ENCODE measurements around the gene CPVL.

CPVL gene

DNA sequence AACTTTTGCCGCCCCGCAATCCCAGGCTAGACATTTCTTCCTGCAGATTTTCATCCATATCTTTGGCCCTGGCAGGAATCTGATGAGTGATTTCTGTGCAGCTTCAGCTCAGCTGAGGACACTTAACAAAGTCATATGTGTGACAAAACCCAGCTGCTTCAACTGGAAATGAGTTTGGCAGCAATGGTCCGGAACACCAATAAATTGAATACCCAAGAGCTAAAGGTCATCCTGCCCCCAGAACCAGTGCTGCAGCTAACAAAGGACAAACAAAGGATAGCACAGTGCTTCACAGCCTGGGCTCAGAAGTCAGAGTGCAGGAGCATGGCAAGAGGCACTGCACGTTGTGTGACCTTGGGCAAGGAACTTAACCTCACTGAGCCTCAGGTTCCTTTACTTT is 148.2 kb downstream of the CPVL start:
- DNase-seq, result no peak

DNA sequence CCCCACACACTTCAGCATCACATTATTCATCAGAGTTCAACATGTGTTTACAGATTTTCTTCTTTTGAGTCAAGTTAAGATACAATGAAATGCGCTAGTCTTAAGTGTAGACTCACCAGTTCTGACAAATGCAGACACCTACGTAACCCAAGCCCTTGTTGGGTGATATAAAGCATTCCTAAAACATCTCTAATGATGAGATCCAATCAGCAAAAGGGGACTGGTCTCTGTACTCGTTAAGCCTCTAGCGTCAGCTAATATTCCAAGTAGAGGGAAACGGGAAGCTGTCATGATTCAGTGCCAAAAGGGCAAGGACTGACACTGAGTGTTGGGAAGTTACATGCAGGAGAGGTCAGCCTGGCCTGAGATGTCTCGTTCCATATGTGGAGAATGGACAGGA is 149.5 kb downstream of the CPVL start:
- DNase-seq, result no peak

DNA sequence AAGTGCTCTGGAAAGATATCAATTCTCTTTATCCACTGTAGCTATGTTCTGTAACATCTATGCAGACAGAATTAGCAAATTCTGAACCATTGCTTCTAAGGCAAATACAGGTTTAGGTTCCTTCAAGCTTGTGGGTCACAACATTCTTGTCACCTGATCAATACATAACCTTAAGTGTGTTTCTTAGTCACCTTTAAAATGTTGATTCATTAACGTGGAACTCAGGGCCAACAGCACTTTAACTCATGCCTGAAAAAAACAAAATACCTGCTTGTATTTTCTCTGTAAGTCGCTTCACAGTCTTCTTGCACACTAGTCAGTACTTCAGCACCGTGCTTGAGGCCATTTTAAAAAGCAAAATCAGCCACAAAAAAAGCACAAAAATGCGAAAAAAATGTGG is 153.0 kb downstream of the CPVL start:
- DNase-seq, result no peak

DNA sequence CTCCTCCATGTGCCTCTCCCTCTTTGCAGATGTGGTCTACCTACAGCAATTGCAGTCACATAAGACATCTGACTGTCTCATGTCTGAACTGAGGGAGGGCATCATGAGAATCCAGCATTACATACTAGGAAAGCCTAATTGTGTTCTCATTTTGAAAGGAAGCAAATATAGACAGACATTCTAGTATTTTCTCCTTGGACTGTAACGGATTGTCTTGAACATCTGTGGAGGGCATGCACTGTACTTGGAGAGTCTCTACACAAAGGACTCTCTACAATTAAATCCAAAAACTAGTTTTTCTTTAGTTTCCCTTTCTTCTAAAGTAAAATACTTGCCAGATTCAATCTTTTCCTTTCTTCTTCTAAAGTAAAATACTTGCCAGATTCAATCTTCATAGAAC is 153.5 kb downstream of the CPVL start:
- no peak for DNase-seq

GRCh38 chr7:28990200-28990960 is 156.0 kb downstream of the CPVL start:
- DNase-seq, result peak; percentile 80

DNA sequence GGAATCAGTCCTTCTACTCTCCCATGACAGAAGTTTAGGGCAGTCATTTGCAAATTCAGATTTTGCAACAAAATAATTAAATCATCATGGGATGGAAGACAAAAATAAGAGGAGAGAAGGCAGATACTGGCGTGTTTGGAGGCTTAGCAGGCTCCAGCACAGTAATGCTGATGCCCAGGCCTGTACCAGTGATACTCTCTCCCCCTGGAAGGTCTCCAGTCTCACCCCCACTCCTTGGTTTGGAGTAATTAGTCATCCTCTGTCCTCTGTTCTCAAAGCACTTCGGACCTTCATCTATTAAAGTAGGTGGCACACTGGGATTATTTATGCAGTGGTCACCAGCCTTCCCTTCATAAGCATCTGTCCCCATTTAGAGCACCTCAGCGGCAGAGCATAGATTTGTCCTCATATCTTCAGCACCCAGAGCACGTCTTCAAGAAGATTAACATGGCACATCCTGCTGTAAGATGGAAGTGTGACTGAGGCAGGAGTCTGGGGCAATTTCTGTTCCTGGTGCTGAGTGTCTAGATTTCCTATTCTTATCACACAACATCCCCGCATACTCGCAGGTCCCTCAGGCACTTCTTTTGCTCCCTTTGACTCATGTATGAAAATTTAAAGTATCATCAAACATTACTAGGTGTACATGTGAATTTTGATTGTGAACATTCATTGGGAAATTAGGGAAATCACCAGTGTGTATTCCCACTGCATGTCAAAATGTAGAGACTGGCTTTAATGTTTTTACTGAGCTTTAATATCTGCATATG is 156.9 kb downstream of the CPVL start:
- DNase-seq, result no peak

DNA sequence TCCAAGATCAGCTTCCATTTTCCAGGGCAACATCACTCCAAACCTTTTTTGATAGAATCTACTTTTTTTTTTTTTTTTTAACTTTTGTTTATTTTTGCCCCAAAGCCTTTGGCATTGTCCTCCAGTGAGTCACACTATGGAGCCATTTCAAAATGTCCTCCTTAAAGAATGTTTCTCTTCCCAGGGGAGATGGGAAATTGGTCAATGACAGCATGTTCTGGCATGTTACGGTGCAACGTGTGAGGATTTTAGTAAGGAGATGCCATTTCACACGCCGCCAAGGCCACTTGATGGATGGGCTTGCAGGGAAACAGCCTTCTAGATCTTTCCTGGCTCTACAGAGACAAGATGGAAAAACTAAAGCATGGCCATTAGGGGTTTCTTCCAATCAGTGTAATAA is 157.5 kb downstream of the CPVL start:
- DNase-seq, result no peak

DNA sequence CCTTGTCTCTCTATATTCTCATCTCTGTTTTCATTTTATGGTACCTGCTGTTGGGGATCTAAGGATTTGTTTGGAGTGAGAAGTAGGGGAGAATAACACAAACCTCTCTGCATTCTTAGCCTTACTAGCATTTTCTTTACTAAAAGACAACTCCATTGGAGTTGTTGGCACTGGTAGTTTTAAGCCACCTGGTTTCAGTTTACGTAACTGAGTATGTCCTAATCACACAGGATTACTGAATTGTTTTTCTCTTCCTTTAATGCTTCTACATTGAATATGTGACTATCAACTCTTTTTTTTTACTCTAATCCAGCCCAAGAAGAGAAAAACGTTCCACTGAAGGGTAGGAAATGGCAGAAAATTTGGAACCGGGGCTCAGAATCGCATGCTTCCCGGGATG is 158.2 kb downstream of the CPVL start:
- DNase-seq, result no peak

DNA sequence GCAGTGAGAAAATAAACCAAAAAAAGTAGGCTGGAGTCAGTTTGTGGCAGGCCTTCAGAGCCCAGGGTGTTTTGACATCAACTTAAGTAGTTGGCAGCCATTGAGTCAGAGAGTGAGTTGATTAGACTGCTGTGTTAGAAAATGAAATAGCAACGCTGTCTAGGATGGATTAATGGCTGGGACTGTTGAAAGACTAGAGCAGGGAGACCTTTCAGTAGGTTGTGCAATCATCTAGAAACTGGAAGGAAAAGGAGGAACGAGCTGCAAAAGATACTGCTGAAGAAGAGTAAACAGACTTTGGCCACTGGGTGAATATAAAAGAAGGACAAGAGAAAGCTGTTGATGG is 159.6 kb downstream of the CPVL start:
- no peak for DNase-seq

GRCh38 chr7:28986028-28986764 is 160.1 kb downstream of the CPVL start:
- no peak for DNase-seq

DNA sequence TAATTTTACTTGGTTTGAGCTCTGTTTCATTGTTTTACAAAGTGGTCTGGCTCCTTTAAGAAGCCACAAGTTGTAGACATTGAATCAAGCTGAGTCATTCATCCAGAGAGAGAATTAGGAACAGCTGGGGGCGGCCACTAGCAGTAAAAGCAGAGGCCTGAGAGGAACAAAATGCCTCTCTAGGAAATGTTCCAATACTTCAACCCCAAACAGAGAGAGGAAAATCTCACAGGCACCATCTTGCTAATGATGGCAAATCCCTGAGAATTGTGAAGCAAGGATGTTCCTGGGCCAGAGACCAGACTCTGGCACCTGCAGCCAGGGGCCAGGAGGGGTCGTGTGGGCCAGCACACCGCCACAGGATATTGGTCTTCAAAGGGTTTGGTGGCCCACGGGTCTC is 161.7 kb downstream of the CPVL start:
- peak; percentile 65 for DNase-seq

DNA sequence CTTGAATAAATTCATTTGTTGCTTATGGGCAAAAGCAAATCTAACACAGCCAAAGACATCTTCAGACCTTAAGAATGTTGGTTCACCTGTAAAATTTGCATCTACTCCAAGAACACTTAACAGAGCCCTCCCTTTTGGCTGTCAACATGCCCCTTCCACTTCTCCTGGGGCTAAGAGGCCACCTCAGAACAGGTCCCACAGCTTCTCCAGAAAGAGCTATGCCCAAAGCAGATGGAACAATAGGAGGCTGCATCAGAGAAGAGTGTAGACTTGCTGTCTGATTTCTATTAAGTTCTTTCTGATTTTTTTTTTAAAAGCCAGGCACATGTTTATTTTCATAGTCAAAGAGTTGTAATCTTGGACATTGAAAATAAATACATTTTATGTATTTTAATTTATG is 162.1 kb downstream of the CPVL start:
- DNase-seq, result no peak

GRCh38 chr7:28983396-28984190 is 162.7 kb downstream of the CPVL start:
- DNase-seq, result no peak

GRCh38 chr7:28981161-28981465 is 165.2 kb downstream of the CPVL start:
- DNase-seq, result no peak

- no peak for DNase-seq
These were observed 165.7 kb downstream of the CPVL start for GRCh38 chr7:28980451-28981160.

DNA sequence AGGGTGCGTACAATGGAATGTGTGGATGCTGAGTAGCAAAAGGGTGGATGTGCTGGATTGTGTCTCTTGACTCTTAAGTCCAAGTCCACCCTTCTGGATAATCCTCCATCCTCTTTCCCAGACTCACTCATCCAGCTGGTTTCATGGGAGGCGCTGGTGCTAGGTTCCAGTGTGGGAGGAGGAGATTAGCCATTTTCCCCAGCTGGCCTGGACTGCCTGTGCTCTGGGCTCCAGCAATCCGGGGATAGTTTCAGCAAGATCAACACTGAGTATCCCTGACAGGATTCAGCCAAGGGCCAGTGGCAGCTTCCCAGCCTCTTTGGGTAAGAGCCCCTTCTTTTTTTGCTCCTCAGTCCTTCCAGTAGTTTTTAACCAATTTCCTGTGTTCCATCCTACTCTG is 166.6 kb downstream of the CPVL start:
- DNase-seq, result peak; percentile 39

DNA sequence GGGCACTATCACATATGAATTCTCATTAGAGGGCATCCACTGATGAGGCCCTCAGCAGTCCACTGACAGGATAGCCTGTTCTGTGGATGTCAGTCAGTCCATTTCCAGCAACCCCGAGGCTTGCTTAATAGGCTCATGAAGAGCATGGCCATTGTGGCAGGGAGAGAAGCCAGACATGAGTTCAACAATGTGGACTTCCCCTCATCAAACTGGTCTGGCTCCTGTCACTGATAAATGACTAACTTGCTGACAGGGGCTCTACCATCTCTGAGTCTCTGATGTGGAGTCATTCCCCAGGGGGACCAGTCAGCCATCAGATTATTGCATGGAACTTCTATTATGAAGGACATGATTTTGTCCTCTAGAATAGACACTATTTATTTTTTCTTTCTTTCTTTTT is 168.5 kb downstream of the CPVL start:
- no peak for DNase-seq

DNA sequence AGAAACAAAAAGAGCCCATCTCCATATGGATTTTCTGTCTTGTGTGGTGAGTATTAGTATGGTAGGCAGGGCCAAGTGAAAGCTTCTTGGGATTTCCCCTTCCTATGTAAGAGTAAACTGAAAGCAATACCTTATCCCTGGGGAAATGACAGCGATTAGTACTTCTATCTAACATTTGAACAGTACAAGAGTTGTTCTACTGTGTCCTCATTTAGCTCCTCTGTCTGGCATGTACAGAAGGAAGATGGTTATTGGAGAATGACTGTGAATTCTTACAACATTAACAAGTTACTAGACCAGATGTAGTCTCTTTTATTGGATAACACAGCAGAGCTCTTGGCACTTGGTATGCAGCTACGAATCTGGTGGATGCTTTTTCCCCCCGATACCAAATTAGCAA is 170.3 kb downstream of the CPVL start:
- DNase-seq, result no peak

DNA sequence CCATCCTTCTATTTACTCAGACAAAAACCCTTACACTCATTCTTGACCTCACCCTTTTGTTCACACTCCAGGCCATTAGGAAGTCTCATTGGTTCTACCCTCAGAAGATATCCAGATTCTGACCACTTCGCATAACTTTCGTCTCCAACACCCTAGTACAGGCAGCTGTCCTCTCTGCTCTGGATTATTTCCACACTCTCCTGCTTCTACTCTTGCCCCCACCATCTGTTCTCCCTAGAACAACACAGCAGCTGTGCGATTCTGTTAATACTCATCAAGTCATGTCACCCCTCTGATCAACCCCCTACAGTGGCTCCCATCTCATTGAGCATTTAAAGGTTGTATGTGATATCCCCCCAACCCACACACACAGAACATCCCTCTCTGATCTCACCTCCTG is 172.7 kb downstream of the CPVL start:
- no peak for DNase-seq

DNA sequence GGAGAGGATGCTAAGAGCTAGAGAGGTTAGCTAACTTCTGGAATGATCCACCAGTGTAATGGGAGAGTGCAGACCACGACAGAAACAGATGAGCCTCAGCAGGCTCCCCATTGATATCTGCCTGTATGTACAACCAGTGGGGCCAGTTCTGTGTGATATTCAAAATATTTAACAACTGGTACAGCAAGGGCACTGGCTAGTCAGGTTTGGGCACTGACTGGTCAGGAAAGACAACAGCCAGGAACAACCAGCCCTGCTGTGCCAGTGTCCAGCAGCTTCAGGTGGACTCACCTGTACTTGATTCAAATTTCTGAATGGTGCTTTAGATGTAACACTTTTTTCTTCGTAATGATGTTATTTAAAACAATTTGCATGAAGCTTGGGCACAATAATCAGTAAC is 182.3 kb downstream of the CPVL start:
- DNase-seq, result no peak

DNA sequence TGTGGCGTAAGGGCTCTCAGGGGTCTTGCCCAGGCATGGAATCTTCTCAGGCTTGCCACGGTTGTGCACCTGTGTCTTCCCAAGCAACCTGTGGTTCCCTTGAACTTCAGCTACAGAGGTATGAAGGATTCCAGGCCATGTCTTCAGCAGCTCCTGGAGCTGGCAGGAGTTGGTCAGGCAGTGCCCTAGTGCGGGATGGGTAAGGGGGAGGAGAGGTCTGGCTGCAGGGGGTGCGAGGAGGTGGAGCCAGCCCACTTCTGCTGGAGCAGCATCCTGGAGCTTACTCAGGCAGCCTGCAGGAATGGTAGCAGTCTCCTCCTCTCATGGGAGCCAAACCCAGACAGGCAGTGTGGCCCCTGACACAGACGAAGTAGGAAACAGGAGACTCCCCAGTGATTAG is 184.4 kb downstream of the CPVL start:
- DNase-seq, result no peak

DNA sequence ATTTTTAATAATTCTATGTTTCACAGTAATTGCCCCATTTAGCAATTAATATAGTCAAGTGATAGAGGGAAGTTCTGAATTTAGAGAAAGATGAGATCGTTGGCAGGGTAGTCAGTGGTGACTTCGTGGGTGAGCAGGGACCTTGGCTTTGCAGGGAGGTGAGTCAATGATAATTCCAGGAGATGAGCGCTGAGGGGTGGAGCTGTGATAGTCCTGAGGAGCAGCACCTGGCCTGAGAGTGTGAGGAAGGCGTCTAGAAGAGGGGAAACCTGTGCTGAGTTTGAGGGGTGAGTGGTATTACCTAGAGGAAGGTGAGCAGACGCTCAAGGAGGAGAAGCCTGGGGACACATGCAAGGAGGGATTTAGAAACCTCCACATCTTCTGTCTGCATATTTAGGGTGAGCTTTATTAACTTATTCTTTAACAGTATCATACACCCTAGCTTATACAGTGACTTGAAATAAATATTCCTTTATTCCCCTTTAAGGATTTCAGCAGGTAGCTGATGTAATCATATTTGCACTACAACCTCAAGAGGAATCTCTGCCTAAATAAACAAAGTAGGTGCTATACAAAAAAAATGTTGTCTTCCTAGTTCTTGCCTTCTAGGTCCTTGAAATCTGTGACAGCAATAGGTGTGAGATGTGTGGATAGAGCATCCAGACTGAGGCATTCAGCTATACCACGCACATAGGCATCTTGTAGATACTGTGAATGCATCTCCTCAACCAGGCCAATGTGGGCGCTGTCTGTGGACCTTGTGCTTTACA is 186.1 kb downstream of the CPVL start:
- DNase-seq, result no peak

All from left hindlimb (tissue), 1 donor.